ENCODE results near the gene SMG5. TPM values are rescaled to one million over a fixed set of nuclear protein-coding genes. Genes with fewer than 3 reads are reported as not detected.

SMG5 gene
- total and polyA plus RNA-seq, 4 donors = 37.3 to 68.4 (median 41.4) TPM

DNA sequence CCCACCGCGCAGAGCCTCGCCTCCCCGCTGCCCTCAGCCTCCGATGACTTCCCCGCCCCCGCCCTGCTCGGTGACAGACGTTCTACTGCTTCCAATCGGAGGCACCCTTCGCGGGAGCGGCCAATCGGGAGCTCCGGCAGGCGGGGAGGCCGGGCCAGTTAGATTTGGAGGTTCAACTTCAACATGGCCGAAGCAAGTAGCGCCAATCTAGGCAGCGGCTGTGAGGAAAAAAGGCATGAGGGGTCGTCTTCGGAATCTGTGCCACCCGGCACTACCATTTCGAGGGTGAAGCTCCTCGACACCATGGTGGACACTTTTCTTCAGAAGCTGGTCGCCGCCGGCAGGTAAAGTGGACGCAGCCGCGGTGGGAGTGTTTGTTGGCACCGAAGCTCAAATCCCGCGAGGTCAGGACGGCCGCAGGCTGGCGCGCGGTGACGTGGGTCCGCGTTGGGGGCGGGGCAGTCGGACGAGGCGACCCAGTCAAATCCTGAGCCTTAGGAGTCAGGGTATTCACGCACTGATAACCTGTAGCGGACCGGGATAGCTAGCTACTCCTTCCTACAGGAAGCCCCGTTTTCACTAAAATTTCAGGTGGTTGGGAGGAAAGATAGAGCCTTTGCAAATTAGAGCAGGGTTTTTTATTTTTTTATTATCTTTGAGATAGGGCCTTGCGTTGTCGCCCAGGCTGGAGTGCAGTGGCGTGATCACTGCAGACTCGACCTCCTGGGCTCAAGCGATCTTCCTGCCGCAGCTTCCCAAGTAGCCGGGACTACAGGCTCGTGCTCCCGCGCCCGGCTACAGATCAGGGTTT lies 69.6 kb downstream of the SMG5 start, which contains the start of gene PMF1:
Gene PMF1, plus strand, starts transcription at position 175 of the 811 bp plus-strand sequence. Its CDS starts 9 bp downstream, at position 184.
- H3K27me3 ChIP-seq (ENCODE audit: control insufficient read depth in 3 of 3, insufficient read depth in 3 of 3, low read length in 2 of 3) = no peaks in the 10 kb centered on the region
- DNase-seq = peak; percentile 98 to 99 (median 98)
- peaks cover 0 to 16% (median 14%) of the 10 kb centered on the region in 4 donors for H3K36me3 ChIP-seq (ENCODE audit: control insufficient read depth in 4 of 4, insufficient read depth in 4 of 4, low read length in 4 of 4)
- peak; percentile 96 for ATAC-seq (ENCODE audit: insufficient read depth, low FRiP score)
- H3K27ac ChIP-seq (ENCODE audit: low read depth in 1 of 2, low read length in 1 of 2) = peak within 1 kb of the TSS; percentile 98 to 99
- WGBS, 2 donors = 0% methylated on average over 61 of the region's 61 CpGs
- H3K4me3 ChIP-seq = peak within 1 kb of the TSS; percentile 78
- H3K9me3 ChIP-seq (ENCODE audit: control insufficient read depth in 4 of 4, insufficient read depth in 3 of 4, low read length in 3 of 4) = no peaks in the 10 kb centered on the region
- peak within 1 kb of the TSS; percentile 96 to 99 for H3K9ac ChIP-seq (ENCODE audit: insufficient read depth in 1 of 2, low read length in 2 of 2)
- TF ChIP-seq, protein P1, sequence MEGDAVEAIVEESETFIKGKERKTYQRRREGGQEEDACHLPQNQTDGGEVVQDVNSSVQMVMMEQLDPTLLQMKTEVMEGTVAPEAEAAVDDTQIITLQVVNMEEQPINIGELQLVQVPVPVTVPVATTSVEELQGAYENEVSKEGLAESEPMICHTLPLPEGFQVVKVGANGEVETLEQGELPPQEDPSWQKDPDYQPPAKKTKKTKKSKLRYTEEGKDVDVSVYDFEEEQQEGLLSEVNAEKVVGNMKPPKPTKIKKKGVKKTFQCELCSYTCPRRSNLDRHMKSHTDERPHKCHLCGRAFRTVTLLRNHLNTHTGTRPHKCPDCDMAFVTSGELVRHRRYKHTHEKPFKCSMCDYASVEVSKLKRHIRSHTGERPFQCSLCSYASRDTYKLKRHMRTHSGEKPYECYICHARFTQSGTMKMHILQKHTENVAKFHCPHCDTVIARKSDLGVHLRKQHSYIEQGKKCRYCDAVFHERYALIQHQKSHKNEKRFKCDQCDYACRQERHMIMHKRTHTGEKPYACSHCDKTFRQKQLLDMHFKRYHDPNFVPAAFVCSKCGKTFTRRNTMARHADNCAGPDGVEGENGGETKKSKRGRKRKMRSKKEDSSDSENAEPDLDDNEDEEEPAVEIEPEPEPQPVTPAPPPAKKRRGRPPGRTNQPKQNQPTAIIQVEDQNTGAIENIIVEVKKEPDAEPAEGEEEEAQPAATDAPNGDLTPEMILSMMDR (IDR thresholded peaks at IDR 0.05; ENCODE audit: control extremely low read depth, extremely low read depth) = no peak
- peaks cover 0 to 16% (median 4%) of the 10 kb centered on the region in 5 donors for H3K4me1 ChIP-seq (ENCODE audit: control insufficient read depth in 5 of 5, insufficient read depth in 5 of 5, low read length in 5 of 5)

DNA sequence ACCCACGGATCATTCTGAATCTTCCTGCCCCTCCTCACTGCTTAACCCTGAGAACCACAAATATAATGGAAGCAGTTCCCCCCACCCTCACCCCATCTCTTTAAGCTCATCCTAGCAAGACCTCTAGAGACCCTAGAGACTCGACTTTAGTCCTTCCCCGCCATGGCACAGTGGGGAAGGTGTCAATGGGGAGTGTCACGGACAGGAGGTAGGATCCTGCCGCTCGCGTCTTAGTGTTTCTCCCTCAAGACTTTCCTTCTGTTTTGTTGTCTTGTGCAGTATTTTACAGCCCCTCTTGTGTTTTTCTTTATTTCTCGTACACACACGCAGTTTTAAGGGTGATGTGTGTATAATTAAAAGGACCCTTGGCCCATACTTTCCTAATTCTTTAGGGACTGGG lies 70.5 kb downstream of the SMG5 start:
- ATAC-seq (ENCODE audit: insufficient read depth, low FRiP score) (no peak), DNase-seq (no peak)
- Histone ChIP-seq H3K4me3 (no peak overlapping the region), H3K4me1 (ENCODE audit: control insufficient read depth in 5 of 5, insufficient read depth in 5 of 5, low read length in 5 of 5) (peaks cover 0 to 16% (median 3%) of the 10 kb centered on the region in 5 donors), H3K27me3 (ENCODE audit: control insufficient read depth in 3 of 3, insufficient read depth in 3 of 3, low read length in 2 of 3) (no peaks in the 10 kb centered on the region), H3K27ac (ENCODE audit: low read depth in 1 of 2, low read length in 1 of 2) (peak overlapping the region; percentile 64 to 98), H3K9me3 (ENCODE audit: control insufficient read depth in 4 of 4, insufficient read depth in 3 of 4, low read length in 3 of 4) (no peaks in the 10 kb centered on the region), H3K36me3 (ENCODE audit: control insufficient read depth in 4 of 4, insufficient read depth in 4 of 4, low read length in 4 of 4) (peaks cover 0 to 19% (median 14%) of the 10 kb centered on the region in 4 donors), H3K9ac (ENCODE audit: insufficient read depth in 1 of 2, low read length in 2 of 2) (peak overlapping the region; percentile 86 to 96)
- WGBS, 2 donors = 87 to 93% methylated on average over 9 of the region's 9 CpGs
- TF ChIP-seq, protein P1 (IDR thresholded peaks at IDR 0.05; ENCODE audit: control extremely low read depth, extremely low read depth) = no peak

DNA sequence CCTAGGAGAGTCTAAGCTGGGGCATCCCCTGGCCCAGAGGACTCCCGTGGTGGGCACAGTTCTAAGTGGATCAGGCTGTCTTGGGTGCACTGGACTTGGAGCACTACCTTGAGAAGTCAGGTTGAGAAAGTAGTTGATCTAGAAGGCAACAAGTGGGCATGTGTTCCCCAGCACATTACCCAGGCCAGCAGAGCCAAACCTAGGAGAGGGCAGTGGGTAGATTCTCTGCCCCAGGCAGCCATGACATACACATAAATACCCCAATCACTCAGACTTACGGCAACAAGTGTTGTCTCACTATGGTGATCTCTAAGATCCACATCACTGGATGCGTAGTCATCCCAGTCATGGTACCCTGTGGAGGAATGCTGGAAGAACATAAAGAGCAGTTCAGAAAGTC lies 71.4 kb downstream of the SMG5 start:
- H3K27me3 ChIP-seq (ENCODE audit: control insufficient read depth in 3 of 3, insufficient read depth in 3 of 3, low read length in 2 of 3) = no peaks in the 10 kb centered on the region
- no peak overlapping the region for H3K9ac ChIP-seq (ENCODE audit: insufficient read depth in 1 of 2, low read length in 2 of 2)
- TF ChIP-seq, protein P1 (IDR thresholded peaks at IDR 0.05; ENCODE audit: control extremely low read depth, extremely low read depth) = no peak
- ATAC-seq (ENCODE audit: insufficient read depth, low FRiP score) = no peak
- H3K4me1 ChIP-seq (ENCODE audit: control insufficient read depth in 5 of 5, insufficient read depth in 5 of 5, low read length in 5 of 5) = peaks cover 0 to 16% (median 3%) of the 10 kb centered on the region in 5 donors
- DNase-seq = no peak
- H3K4me3 ChIP-seq = no peak overlapping the region
- peaks cover 0 to 24% (median 17%) of the 10 kb centered on the region in 4 donors for H3K36me3 ChIP-seq (ENCODE audit: control insufficient read depth in 4 of 4, insufficient read depth in 4 of 4, low read length in 4 of 4)
- no peak overlapping the region for H3K27ac ChIP-seq (ENCODE audit: low read depth in 1 of 2, low read length in 1 of 2)
- H3K9me3 ChIP-seq (ENCODE audit: control insufficient read depth in 4 of 4, insufficient read depth in 3 of 4, low read length in 3 of 4) = no peaks in the 10 kb centered on the region
- WGBS, 2 donors = 97 to 98% methylated on average over 3 of the region's 3 CpGs

All from lung (tissue), 12 donors.